WERI-Rb-1 (cell line): Measurements from ENCODE around the gene ZDHHC9.
A peak's percentile ranks its signal among the peaks of the same experiment; 100 is the strongest.

Experiments used
- DNase-seq: peaks from one replicate; pipeline ENCODE4 v3.0.0-alpha.2; 2020
- H3K27ac ChIP-seq: fragments of 250-450 bp; sonication (Bioruptor Pico); 2 replicates; pipeline ENCODE4 v1.5.1; 2020; ENCODE audit warnings: mild to moderate bottlenecking, moderate library complexity
- H3K27me3 ChIP-seq: fragments of 250-450 bp; sonication (Bioruptor Pico); 2 replicates; pipeline ENCODE4 v1.5.1; 2021; ENCODE audit warnings: mild to moderate bottlenecking, low read depth, moderate library complexity; ENCODE audit not compliant: insufficient read depth, severe bottlenecking
- H3K36me3 ChIP-seq: fragments of 250-450 bp; sonication (Bioruptor Pico); 2 replicates; pipeline ENCODE4 v1.5.1; 2020; ENCODE audit warnings: mild to moderate bottlenecking, moderate library complexity
- H3K4me3 ChIP-seq: 2 replicates; pipeline ENCODE4 v1.5.1; 2011; ENCODE audit warnings: low read depth, mild to moderate bottlenecking, control low read depth, low read length
- H3K9me3 ChIP-seq: fragments of 250-450 bp; sonication (Bioruptor Pico); 2 replicates; pipeline ENCODE4 v1.5.1; 2021; ENCODE audit warnings: mild to moderate bottlenecking, moderate library complexity; ENCODE audit not compliant: severe bottlenecking
- CTCF ChIP-seq: IDR thresholded peaks from 2 replicates; pipeline ENCODE4 v1.5.1; 2011; ENCODE audit warnings: low read depth, mild to moderate bottlenecking, control low read depth, inconsistent platforms, low read length

Gene ZDHHC9

GRCh38 chrX:129823522-129823921 is 20.2 kb downstream of the ZDHHC9 start:
- no peak overlapping the region for H3K27ac ChIP-seq
- H3K4me3 ChIP-seq = no peak overlapping the region
- H3K9me3 ChIP-seq = no peaks in the 10 kb centered on the region
- H3K27me3 ChIP-seq = no peaks in the 10 kb centered on the region
- peaks cover 11% of the 10 kb centered on the region for H3K36me3 ChIP-seq
- DNase-seq = no peak
- no peak for TF ChIP-seq CTCF

DNA sequence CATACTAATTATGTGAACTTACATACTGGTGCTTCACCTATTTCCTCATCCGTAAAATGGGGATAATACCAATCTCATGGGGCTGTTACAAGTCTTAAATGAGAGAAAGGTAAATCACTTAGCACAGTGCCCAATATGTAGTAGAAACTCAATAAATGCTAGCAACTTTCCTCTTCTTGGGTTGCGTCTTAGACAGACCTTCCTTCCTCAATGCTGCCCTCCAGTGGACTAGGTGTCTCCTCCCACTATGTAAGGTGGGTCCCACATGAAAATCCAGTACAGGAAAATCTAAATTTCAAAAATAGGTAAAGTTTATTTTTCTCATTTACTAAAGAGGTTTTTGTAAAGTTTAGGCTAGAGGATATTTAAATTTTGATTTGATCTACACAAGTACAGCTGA is 20.6 kb downstream of the ZDHHC9 start:
- Histone ChIP-seq H3K27ac (no peak overlapping the region), H3K27me3 (no peaks in the 10 kb centered on the region), H3K9me3 (no peaks in the 10 kb centered on the region), H3K36me3 (peaks cover 7% of the 10 kb centered on the region), H3K4me3 (no peak overlapping the region)
- TF ChIP-seq CTCF = peak; percentile 53
- DNase-seq = peak; percentile 49

- Histone ChIP-seq H3K4me3 (no peak overlapping the region), H3K27ac (no peak overlapping the region), H3K27me3 (no peaks in the 10 kb centered on the region), H3K9me3 (no peaks in the 10 kb centered on the region), H3K36me3 (peaks cover 6% of the 10 kb centered on the region)
- no peak for DNase-seq
- TF ChIP-seq CTCF = no peak
Observed at GRCh38 chrX:129818123-129818522, 25.6 kb downstream of the ZDHHC9 start.

DNA sequence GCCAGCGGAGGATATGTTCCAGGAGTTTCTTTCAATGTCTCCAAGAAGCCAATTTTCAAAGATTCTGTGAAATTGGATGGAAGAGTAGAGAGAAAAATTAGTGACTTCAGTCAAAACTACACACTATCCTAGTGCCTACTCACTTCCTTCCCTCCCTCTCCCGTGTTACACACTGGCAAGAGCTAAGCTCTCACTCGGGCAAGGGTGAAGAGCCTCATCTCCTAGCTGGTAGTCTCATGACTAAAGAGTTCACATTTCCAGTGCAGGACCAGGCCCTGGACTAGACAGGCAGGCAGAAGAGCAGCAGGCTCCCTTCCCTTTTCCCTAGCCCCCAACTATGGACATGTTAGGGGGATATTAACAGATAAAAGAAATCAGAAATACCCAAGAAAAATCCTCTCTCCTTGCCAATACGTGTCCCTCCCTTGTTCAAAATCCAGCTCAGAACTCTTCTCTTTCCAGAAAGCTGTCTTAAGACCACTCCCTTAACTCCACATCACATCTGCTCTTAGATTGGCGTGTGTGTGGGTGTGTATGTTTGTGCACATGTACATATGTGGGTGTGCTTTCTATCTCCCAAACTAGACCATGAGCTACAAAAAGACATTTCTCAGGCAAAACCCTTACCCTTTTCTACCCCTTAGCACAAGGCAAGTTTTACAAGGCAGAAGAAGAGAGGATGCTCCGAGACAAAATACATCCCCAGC is 29.9 kb downstream of the ZDHHC9 start:
- peaks cover 3% of the 10 kb centered on the region; the same call in 1 of the 2 replicates for H3K36me3 ChIP-seq
- TF ChIP-seq CTCF = no peak
- no peaks in the 10 kb centered on the region for H3K27me3 ChIP-seq
- no peak overlapping the region for H3K4me3 ChIP-seq
- peaks cover 3% of the 10 kb centered on the region for H3K9me3 ChIP-seq
- DNase-seq = no peak
- no peak overlapping the region for H3K27ac ChIP-seq

DNA sequence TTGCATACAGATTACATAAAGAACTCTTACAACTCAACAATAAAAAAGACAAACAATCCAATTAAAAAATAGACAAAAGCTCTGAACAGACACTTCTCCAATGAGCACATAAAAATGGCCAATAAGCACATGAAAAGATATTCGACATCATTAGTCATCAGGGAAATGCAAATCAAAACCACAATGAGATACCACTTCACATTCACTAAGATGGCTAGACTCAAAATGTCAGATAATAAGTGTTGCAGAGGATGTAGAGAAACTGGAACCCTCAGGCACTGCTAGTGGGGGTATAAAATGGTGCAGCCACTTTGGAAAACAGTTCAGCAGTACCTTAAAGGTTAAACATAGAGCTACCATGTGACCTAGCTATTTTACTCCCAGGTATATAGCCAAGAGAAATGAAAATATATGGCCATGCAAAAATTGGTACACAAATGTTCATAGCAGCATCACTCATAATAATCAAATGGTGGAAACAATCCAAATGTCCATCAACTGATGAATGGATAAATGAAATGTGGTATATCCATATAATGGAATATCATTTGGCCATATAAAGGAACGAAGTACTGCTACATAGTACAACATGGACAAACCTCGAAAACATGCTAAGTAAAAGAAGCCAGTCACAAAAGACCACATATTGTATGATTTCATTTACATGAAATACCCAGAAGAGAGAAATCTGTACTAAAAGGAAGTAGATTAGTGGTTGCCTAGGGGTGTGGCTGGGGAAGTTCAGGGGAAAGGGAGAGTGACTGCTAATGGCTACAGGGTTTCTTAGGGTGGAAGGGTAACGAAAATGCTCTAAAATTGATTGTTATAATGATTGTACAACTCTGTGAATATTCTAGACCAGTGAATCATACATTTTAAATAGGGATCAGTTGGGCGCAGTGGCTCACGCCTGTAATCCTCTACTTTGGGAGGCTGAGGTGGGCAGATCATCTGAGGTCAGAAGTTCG is 34.6 kb downstream of the ZDHHC9 start:
- Histone ChIP-seq H3K27me3 (peaks cover 2% of the 10 kb centered on the region), H3K4me3 (no peak overlapping the region), H3K27ac (no peak overlapping the region), H3K36me3 (peaks cover 6% of the 10 kb centered on the region; the same call in 1 of the 2 replicates), H3K9me3 (peaks cover 3% of the 10 kb centered on the region)
- no peak for DNase-seq
- TF ChIP-seq CTCF = no peak
